HCT116 (cell line): ENCODE data around the gene ZNF230. TPM values are rescaled to one million over a fixed set of nuclear protein-coding genes. Genes with fewer than 3 reads are reported as not detected.

Experiments
- ATAC-seq: fragments of 200-7000 bp; cut with Tn5 transposase; 2 replicates; pipeline ENCODE4 v1.9.1; 2020; ENCODE audit warnings: mild to moderate bottlenecking, moderate library complexity
- Bru-seq: library from RNA; stranded (reverse); fragments of 400-500 nt; gene quantifications from one replicate; lab custom pipeline; 2021; lab: Mats Ljungman, UMichigan
- BruChase-seq, 2 experiments: library from RNA; stranded (reverse); fragments of 400-500 nt; gene quantifications; one replicate each; lab custom pipeline; 2021; lab: Mats Ljungman, UMichigan
- BruUV-seq: library from RNA; stranded (reverse); fragments of 400-500 nt; replicated peaks from 2 replicates; lab custom pipeline; 2021; lab: Mats Ljungman, UMichigan
- CTCF ChIA-PET: fragments of 300-600 bp; sonication (Branson Sonifier 250); formaldehyde crosslinking; loops from one replicate; lab custom pipeline; 2021; ENCODE audit warnings: antibody characterized with exemption; lab: Charles Lee
- POLR2A ChIA-PET: fragments of 300-600, 350-600 bp; sonication (Branson Sonifier 250); formaldehyde crosslinking; loops from one replicate; lab custom pipeline; 2021; ENCODE audit warnings: antibody characterized with exemption; lab: Charles Lee
- RAD21 ChIA-PET, 2 experiments: fragments of 300-600 bp; sonication (Branson Sonifier 250); formaldehyde crosslinking; loops; one replicate each; lab custom pipeline; 2023; ENCODE audit warnings: low total read pairs in 2 of 2; ENCODE audit not compliant: uncharacterized antibody in 2 of 2, unreplicated experiment in 2 of 2, low non-redundant PET in 1 of 2; lab: Charles Lee
- DNase-seq: peaks from one replicate; pipeline ENCODE4 v3.0.0-alpha.2; 2010; ENCODE audit warnings: low read depth, low spot score
- H2AFZ ChIP-seq: fragments of 200-600 bp; shearing (Covaris generic), sonication (generic); 2 replicates; pipeline ENCODE4 v1.6.1; 2017; ENCODE audit warnings: low read depth, mixed run types, mixed read lengths, antibody characterized with exemption, low read length; ENCODE audit not compliant: poor library complexity, severe bottlenecking
- H3K27ac ChIP-seq: 2 replicates; pipeline ENCODE4 v1.5.1; 2012; ENCODE audit warnings: low read depth, low read length
- H3K27me3 ChIP-seq: fragments of 200-600 bp; sonication (generic); 2 replicates; pipeline ENCODE4 v1.6.1; 2016; ENCODE audit warnings: mixed run types, low read length, mixed read lengths; ENCODE audit not compliant: insufficient read depth
- H3K36me3 ChIP-seq, 2 experiments: fragments of 200-500 bp in 1 of 2; fragments of 200-600 bp in 1 of 2; sonication (Bioruptor generic) in 1 of 2; sonication (generic) in 1 of 2; 2 replicates each; pipeline versions ENCODE4 v1.5.1 to v1.6.1; 2014 to 2016; ENCODE audit warnings: low read length in 2 of 2, inconsistent platforms in 1 of 2, mixed read lengths in 1 of 2, mixed run types in 1 of 2; ENCODE audit not compliant: insufficient read depth in 2 of 2, control insufficient read depth in 1 of 2
- H3K4me1 ChIP-seq, 2 experiments: fragments of 200-600 bp in 1 of 2; sonication (generic) in 1 of 2; 2 replicates each; pipeline versions ENCODE4 v1.5.1 to v1.6.1; 2012 to 2017; ENCODE audit warnings: low read length in 2 of 2, inconsistent platforms in 1 of 2, mild to moderate bottlenecking in 1 of 2, mixed read lengths in 1 of 2, mixed run types in 1 of 2, moderate library complexity in 1 of 2; ENCODE audit not compliant: insufficient read depth in 2 of 2, control insufficient read depth in 1 of 2
- H3K4me2 ChIP-seq: fragments of 200-600 bp; sonication (generic); 2 replicates; pipeline ENCODE4 v1.6.1; 2017; ENCODE audit warnings: mixed run types, low read length, mixed read lengths
- H3K4me3 ChIP-seq, 2 experiments: fragments of 200-600 bp in 1 of 2; sonication (generic) in 1 of 2; replicated peaks in 1 of 2; 2 replicates each; pipeline ENCODE4 v1.5.1; 2011 to 2016; ENCODE audit warnings: low read length in 2 of 2, control low read depth in 1 of 2, low read depth in 1 of 2, mild to moderate bottlenecking in 1 of 2, mixed read lengths in 1 of 2, mixed run types in 1 of 2
- H3K79me2 ChIP-seq: fragments of 200-600 bp; sonication (generic); 2 replicates; pipeline ENCODE4 v1.6.1; 2017; ENCODE audit warnings: mild to moderate bottlenecking, mixed run types, low read length, moderate library complexity, mixed read lengths; ENCODE audit not compliant: insufficient read depth
- H3K9ac ChIP-seq: fragments of 200-600 bp; sonication (generic); 2 replicates; pipeline ENCODE4 v1.6.1; 2016; ENCODE audit warnings: low read length, mixed read lengths
- H3K9me2 ChIP-seq: fragments of 200-600 bp; sonication (generic), shearing (Covaris generic); 2 replicates; pipeline ENCODE4 v1.6.1; 2017; ENCODE audit warnings: mixed run types, mild to moderate bottlenecking, moderate library complexity; ENCODE audit not compliant: insufficient read depth
- H3K9me3 ChIP-seq, 2 experiments: fragments of 200-500 bp in 1 of 2; fragments of 200-600 bp in 1 of 2; sonication (Bioruptor generic) in 1 of 2; sonication (generic) in 1 of 2; 2 replicates each; pipeline ENCODE4 v1.6.1; 2014 to 2017; ENCODE audit warnings: low read length in 2 of 2, mixed read lengths in 2 of 2, inconsistent platforms in 1 of 2, low read depth in 1 of 2, mild to moderate bottlenecking in 1 of 2, mixed run types in 1 of 2, moderate library complexity in 1 of 2; ENCODE audit not compliant: control insufficient read depth in 1 of 2, insufficient read depth in 1 of 2
- H4K20me1 ChIP-seq: fragments of 200-600 bp; sonication (generic), shearing (Covaris generic); 2 replicates; pipeline ENCODE4 v1.6.1; 2017; ENCODE audit warnings: mixed run types, mild to moderate bottlenecking, moderate library complexity; ENCODE audit not compliant: insufficient read depth
- CBX3 ChIP-seq: IDR thresholded peaks from 2 replicates; pipeline ENCODE4 v1.6.1; 2012; ENCODE audit warnings: low read depth
- ELF1 ChIP-seq: IDR thresholded peaks from 2 replicates; pipeline ENCODE4 v1.6.1; 2012; ENCODE audit warnings: low read depth, borderline replicate concordance
- POLR2AphosphoS5 ChIP-seq: IDR thresholded peaks from 2 replicates; pipeline ENCODE4 v1.6.1; 2011; ENCODE audit warnings: mild to moderate bottlenecking, low read depth, low read length, moderate library complexity
- RAD21 ChIP-seq: IDR thresholded peaks from 2 replicates; pipeline ENCODE4 v1.6.1; 2012; ENCODE audit warnings: low read depth, mild to moderate bottlenecking
- SIN3A ChIP-seq: IDR thresholded peaks from 2 replicates; pipeline ENCODE4 v1.6.1; 2012; ENCODE audit warnings: low read depth
- SP1 ChIP-seq: IDR thresholded peaks from 2 replicates; pipeline ENCODE4 v1.6.1; 2012; ENCODE audit warnings: low read depth
- SRF ChIP-seq: IDR thresholded peaks from 2 replicates; pipeline ENCODE4 v1.6.1; 2012; ENCODE audit warnings: low read depth
- TCF7L2 ChIP-seq: IDR thresholded peaks from 2 replicates; pipeline ENCODE4 v1.7.0; 2011; ENCODE audit warnings: borderline replicate concordance, inconsistent platforms; ENCODE audit not compliant: insufficient read depth, insufficient read length; ENCODE audit errors: extremely low read depth
- YY1 ChIP-seq: IDR thresholded peaks from 2 replicates; pipeline ENCODE4 v1.6.1; 2011; ENCODE audit warnings: low read length, low read depth, moderate library complexity, mild to moderate bottlenecking; ENCODE audit not compliant: insufficient replicate concordance; ENCODE audit errors: extremely low read depth
- ZNF274 ChIP-seq: fragments of 200-500 bp; sonication (Bioruptor generic); IDR thresholded peaks from 2 replicates; pipeline ENCODE4 v1.6.1; 2014; ENCODE audit warnings: mild to moderate bottlenecking, low read depth, low read length, inconsistent platforms
- intact Hi-C: fragments of 100-400 bp; cut with micrococcal nuclease; formaldehyde crosslinking; loops from 2 replicates; pipeline ENCODE4 v1.10.0; 2022
- long read RNA-seq: library from polyadenylated mRNA; unstranded; transcript quantifications from one replicate; pipeline ENCODE4 v2.0.0, GENCODE V29; 2021; ENCODE audit not compliant: unreplicated experiment
- polyA plus RNA-seq: library from polyadenylated mRNA; unstranded; fragments of >200 nt; gene quantifications from 2 replicates; pipeline ENCODE4 v1.2.1, GENCODE V29; 2012; ENCODE audit warnings: missing spikeins
- total RNA-seq: library from RNA; stranded (reverse); gene quantifications from one replicate; pipeline ENCODE4 v1.2.1, GENCODE V29; 2021; ENCODE audit not compliant: unreplicated experiment
- TF ChIP-seq, protein P1 (sequence below): IDR thresholded peaks from 2 replicates; pipeline ENCODE4 v1.6.1; 2012

ZNF230 gene
- total RNA-seq (2.8 TPM), Bru-seq, nascent RNA (percentile 47 among the genes with signal in this experiment), BruChase-seq, experiment 1, labeled RNA remaining after a 6-hour chase (percentile 38 among the genes with signal in this experiment), BruChase-seq, experiment 2, labeled RNA remaining after a 2-hour chase (percentile 48 among the genes with signal in this experiment)
- 1.8 and 1.9 TPM in 2 replicates for polyA plus RNA-seq
- long read RNA-seq, full-length matches to known transcripts = 1 of 1 reads
- long read RNA-seq, partial matches to known transcripts = 0 of 1 reads
- long read RNA-seq, other reads (novel, unspliced or antisense) = 0 of 1 reads

DNA sequence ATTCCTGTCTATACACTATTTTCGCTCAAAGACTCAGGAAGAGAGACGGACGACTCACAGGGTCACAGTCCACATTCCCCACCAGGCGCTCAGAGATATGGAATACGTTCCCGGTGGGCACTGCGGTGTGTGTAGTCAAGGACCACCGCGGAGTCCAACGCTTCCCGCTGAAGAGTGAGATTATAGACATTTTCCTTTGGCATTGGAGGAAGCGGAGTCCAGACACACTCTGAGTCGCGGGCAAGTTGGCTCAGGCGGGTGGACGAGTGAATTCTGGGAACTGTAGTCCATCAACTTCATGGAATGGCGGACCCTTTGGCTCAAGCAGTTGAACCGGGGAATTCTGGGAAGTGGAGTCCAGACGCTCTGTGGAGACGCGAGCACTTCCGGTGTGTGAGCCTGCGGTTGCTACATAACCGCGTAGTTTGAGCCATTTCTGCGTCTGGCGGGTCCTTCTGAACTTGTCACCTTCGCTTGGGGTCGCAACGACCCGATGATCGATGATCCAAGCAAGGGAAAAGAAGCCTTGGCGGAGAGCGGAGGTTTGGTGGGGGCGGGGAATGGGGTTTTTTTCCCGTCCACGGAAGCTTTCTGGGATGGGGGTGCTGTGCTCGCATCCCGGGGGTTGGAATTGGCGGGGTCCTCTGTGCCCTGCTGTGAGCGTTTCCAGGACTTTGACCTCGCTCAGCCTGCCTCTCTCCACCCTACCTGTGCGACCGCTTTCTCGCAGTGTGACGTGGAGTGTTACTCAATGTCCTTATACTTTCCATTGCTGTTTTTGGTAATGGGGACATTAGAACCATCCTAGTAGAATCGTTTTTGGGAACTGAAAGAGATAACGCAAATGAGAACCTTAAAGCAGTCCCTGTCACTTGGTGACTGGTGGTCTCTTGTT, at the start of gene ZNF230:
TSS of gene ZNF230 (plus strand) at position 392 of the 895 bp plus-strand sequence. CDS start 4,122 bp downstream, outside the sequence.
- H3K79me2 ChIP-seq = no peaks in the 10 kb centered on the region; the same call in 1 of the 2 replicates
- no peaks in the 10 kb centered on the region for H3K27me3 ChIP-seq
- H3K4me3 ChIP-seq = peak within 1 kb of the TSS; percentile 86 to 88
- H3K4me2 ChIP-seq = peak within 1 kb of the TSS; percentile 93
- H4K20me1 ChIP-seq = no peaks in the 10 kb centered on the region
- POLR2A ChIA-PET = no interaction called here
- H3K9me3 ChIP-seq = no peaks in the 10 kb centered on the region; a peak in 1 of 4 replicates
- H3K9me2 ChIP-seq = no peaks in the 10 kb centered on the region
- H2AFZ ChIP-seq = peak within 1 kb of the TSS; percentile 99
- H3K4me1 ChIP-seq = peaks cover 0 to 13% of the 10 kb centered on the region in 2 experiments; a peak in 2 of 4 replicates
- peak; percentile 95 for ATAC-seq
- TSS peak; percentile 89 for BruUV-seq
- H3K36me3 ChIP-seq = no peaks in the 10 kb centered on the region
- peak within 1 kb of the TSS; percentile 51 for H3K9ac ChIP-seq
- intact Hi-C loops = loop anchor here (1.0 to 2.0 kb wide), 4 partner anchors 52 to 176 kb away; partner anchors contain the start of genes ZNF221, ZNF224, ZNF225 and ZNF283
- TF ChIP-seq, protein P1, sequence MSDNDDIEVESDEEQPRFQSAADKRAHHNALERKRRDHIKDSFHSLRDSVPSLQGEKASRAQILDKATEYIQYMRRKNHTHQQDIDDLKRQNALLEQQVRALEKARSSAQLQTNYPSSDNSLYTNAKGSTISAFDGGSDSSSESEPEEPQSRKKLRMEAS = peak; percentile 60
- TF ChIP-seq SIN3A = peak; percentile 76
- peak; percentile 93 for TF ChIP-seq YY1
- 0 out of 2 replicates have a peak, but pooled peaks have one; percentile 42 for TF ChIP-seq SRF
- no peak for TF ChIP-seq RAD21
- TF ChIP-seq SP1 = peak; percentile 59
- peak; percentile 62 for TF ChIP-seq TCF7L2
- peak; percentile 93 for TF ChIP-seq ELF1
- peak; percentile 46; the same call in 1 of the 2 replicates for TF ChIP-seq POLR2AphosphoS5
- TF ChIP-seq ZNF274 = no peak
- TF ChIP-seq CBX3 = peak; percentile 67; the same call in 1 of the 2 replicates
- RAD21 ChIA-PET = no interaction called here
- DNase-seq = peak; percentile 92
- H3K27ac ChIP-seq = 0 out of 2 replicates have a peak within 1 kb of the TSS, but pooled peaks have one; percentile 0
- CTCF ChIA-PET = no interaction called here
